Epithelial cell of esophagus (primary cell): ENCODE measurements around the gene BIRC6.
"Not testable (repeated sequence)": the region's sequence is repeated elsewhere in the genome, so short reads cannot be mapped to it uniquely, and the experiment has no call there.

Experiments
- DNase-seq: peaks from one replicate; pipeline ENCODE4 v3.0.0; 2010; ENCODE audit warnings: low read depth
- H3K4me3 ChIP-seq: 2 replicates; pipeline ENCODE4 v1.5.1; 2011; ENCODE audit warnings: mild to moderate bottlenecking, low read length, control low read depth
- CTCF ChIP-seq: IDR thresholded peaks from 2 replicates; pipeline ENCODE4 v1.5.1; 2011; ENCODE audit warnings: low read depth, mild to moderate bottlenecking, low read length, control low read depth, inconsistent platforms; ENCODE audit not compliant: insufficient read depth; ENCODE audit errors: missing control alignments

BIRC6 gene

GRCh38 chr2:32532341-32532740 lies 175.5 kb downstream of the BIRC6 start:
- no peak overlapping the region for H3K4me3 ChIP-seq
- no peak for DNase-seq
- TF ChIP-seq CTCF: no peak

GRCh38 chr2:32532961-32533360 lies 176.1 kb downstream of the BIRC6 start:
- H3K4me3 ChIP-seq: no peak overlapping the region
- no peak for DNase-seq
- no peak for TF ChIP-seq CTCF

GRCh38 chr2:32534831-32535230 lies 178.0 kb downstream of the BIRC6 start:
- TF ChIP-seq CTCF: no peak
- H3K4me3 ChIP-seq: no peak overlapping the region
- no peak for DNase-seq

GRCh38 chr2:32538735-32539134 lies 181.9 kb downstream of the BIRC6 start:
- DNase-seq: no peak
- H3K4me3 ChIP-seq: no peak overlapping the region
- TF ChIP-seq CTCF: no peak

- peak; percentile 15 for DNase-seq
- not testable (repeated sequence) for H3K4me3 ChIP-seq
Measured at GRCh38 chr2:32552483-32552882, 195.7 kb downstream of the BIRC6 start.

GRCh38 chr2:32553829-32554432 lies 197.1 kb downstream of the BIRC6 start:
- TF ChIP-seq CTCF: peak; percentile 66
- H3K4me3 ChIP-seq: no peak overlapping the region
- peak; percentile 50 for DNase-seq

GRCh38 chr2:32558492-32558891 lies 201.7 kb downstream of the BIRC6 start:
- H3K4me3 ChIP-seq: no peak overlapping the region
- TF ChIP-seq CTCF: no peak
- no peak for DNase-seq
